Measurements from ENCODE around the gene FOXN3. TPM values are rescaled to one million over a fixed set of nuclear protein-coding genes. Genes with fewer than 3 reads are reported as not detected.

The FOXN3 gene
- total RNA-seq, 4 donors from 2014 or later: 118 to 211 (median 167) TPM

- DNase-seq (ENCODE audit: low spot score in 2 of 2): no peak
- intact Hi-C loops (cut with DNase I; ENCODE audit: low total_unique reads): no loop called here
- WGBS, 2 donors: 41 to 44% methylated on average over 11 of the region's 11 CpGs
- no peak overlapping the region for H3K4me3 ChIP-seq (ENCODE audit: low read depth, poor library complexity, severe bottlenecking)
- no peak for TF ChIP-seq POLR2A (IDR thresholded peaks at IDR 0.05)
These were observed 251.5 kb downstream of the FOXN3 start for GRCh38 chr14:89165189-89166181.

GRCh38 chr14:89164168-89165073 is 252.6 kb downstream of the FOXN3 start:
- H3K4me3 ChIP-seq (ENCODE audit: low read depth, poor library complexity, severe bottlenecking): no peak overlapping the region
- TF ChIP-seq POLR2A (IDR thresholded peaks at IDR 0.05) (no peak), CTCF (IDR thresholded peaks at IDR 0.05) (no peak)
- intact Hi-C loops (cut with DNase I; ENCODE audit: low total_unique reads): no loop called here
- no peak for DNase-seq (ENCODE audit: low spot score in 2 of 2)
- 89 to 91% methylated on average over 18 of the region's 18 CpGs for WGBS, 2 donors

- H3K4me3 ChIP-seq (ENCODE audit: low read depth, poor library complexity, severe bottlenecking): no peak overlapping the region
- no peak for TF ChIP-seq POLR2A (IDR thresholded peaks at IDR 0.05)
- TF ChIP-seq CTCF (IDR thresholded peaks at IDR 0.05): no peak
- DNase-seq (ENCODE audit: low spot score in 2 of 2): no peak
- WGBS, 2 donors: 90 to 95% methylated on average over 17 of the region's 17 CpGs
- intact Hi-C loops (cut with DNase I; ENCODE audit: low total_unique reads): no loop called here
These were observed 253.9 kb downstream of the FOXN3 start for GRCh38 chr14:89163031-89163636.

- no peak for DNase-seq (ENCODE audit: low spot score in 2 of 2)
- no peak for TF ChIP-seq POLR2A (IDR thresholded peaks at IDR 0.05)
- no peak for TF ChIP-seq CTCF (IDR thresholded peaks at IDR 0.05)
- no peak overlapping the region for H3K4me3 ChIP-seq (ENCODE audit: low read depth, poor library complexity, severe bottlenecking)
- 94 to 96% methylated on average over 22 of the region's 22 CpGs for WGBS, 2 donors
- intact Hi-C loops (cut with DNase I; ENCODE audit: low total_unique reads): no loop called here
These were observed 254.4 kb downstream of the FOXN3 start for GRCh38 chr14:89162586-89162985.

- 85 to 93% methylated on average over 7 of the region's 7 CpGs for WGBS, 2 donors
- intact Hi-C loops (cut with DNase I; ENCODE audit: low total_unique reads): no loop called here
- no peak for DNase-seq (ENCODE audit: low spot score in 2 of 2)
- TF ChIP-seq CTCF (IDR thresholded peaks at IDR 0.05) (no peak), POLR2A (IDR thresholded peaks at IDR 0.05) (no peak)
- no peak overlapping the region for H3K4me3 ChIP-seq (ENCODE audit: low read depth, poor library complexity, severe bottlenecking)
These were observed 256.6 kb downstream of the FOXN3 start for GRCh38 chr14:89160437-89160836.

Measured in lower leg skin (tissue), 4 donors.